Neural cell (in vitro differentiated cells): ENCODE results near the gene SLIT3. TPM values are rescaled to one million over a fixed set of nuclear protein-coding genes. Genes with fewer than 3 reads are reported as not detected.

ENCODE experiments used
- H2AFZ ChIP-seq: fragments of 200-600, 300-800 bp; sonication (generic), shearing (Covaris generic); 2 replicates; pipeline ENCODE4 v1.6.0; 2014; ENCODE audit warnings: low read depth, mild to moderate bottlenecking, antibody characterized with exemption, low read length, moderate library complexity
- H3F3A ChIP-seq: fragments of 200-600 bp; shearing (Covaris generic); 2 replicates; pipeline ENCODE4 v1.6.1; 2016; ENCODE audit warnings: mild to moderate bottlenecking, moderate library complexity, mixed read lengths, antibody characterized with exemption, low read length; ENCODE audit not compliant: insufficient read depth, poor library complexity, severe bottlenecking
- H3K27ac ChIP-seq: fragments of 200-600, 300-800 bp; sonication (generic), shearing (Covaris generic); 2 replicates; pipeline ENCODE4 v1.5.1; 2014; ENCODE audit warnings: mild to moderate bottlenecking, low read length, moderate library complexity
- H3K27me3 ChIP-seq: fragments of 300-800, 200-600 bp; sonication (generic), shearing (Covaris generic); 2 replicates; pipeline ENCODE4 v1.6.0; 2014; ENCODE audit warnings: mild to moderate bottlenecking, low read depth, low read length, moderate library complexity; ENCODE audit not compliant: insufficient read depth
- H3K36me3 ChIP-seq: fragments of 300-800, 200-600 bp; sonication (generic), shearing (Covaris generic); 2 replicates; pipeline ENCODE4 v1.5.1; 2014; ENCODE audit warnings: mild to moderate bottlenecking, antibody characterized with exemption, low read length, moderate library complexity; ENCODE audit not compliant: insufficient read depth
- H3K4me2 ChIP-seq: fragments of 300-800, 200-600 bp; sonication (generic), shearing (Covaris generic); 2 replicates; pipeline ENCODE4 v1.6.0; 2014; ENCODE audit warnings: mild to moderate bottlenecking, low read length
- H3K4me3 ChIP-seq: fragments of 300-800, 200-600 bp; sonication (generic), shearing (Covaris generic); 2 replicates; pipeline ENCODE4 v1.5.1; 2014; ENCODE audit warnings: mild to moderate bottlenecking, low read length, moderate library complexity
- H3K79me2 ChIP-seq: fragments of 200-600 bp; shearing (Covaris generic); replicated peaks from 2 replicates; pipeline ENCODE4 v1.6.0; 2014; ENCODE audit warnings: mild to moderate bottlenecking, low read length, moderate library complexity; ENCODE audit not compliant: insufficient read depth
- H3K9ac ChIP-seq: fragments of 300-800, 200-600 bp; sonication (generic), shearing (Covaris generic); 2 replicates; pipeline ENCODE4 v1.6.1; 2016; ENCODE audit warnings: mild to moderate bottlenecking, low read length, mixed read lengths
- H3K9me2 ChIP-seq: fragments of 200-600 bp; shearing (Covaris generic); 2 replicates; pipeline ENCODE4 v1.6.1; 2016; ENCODE audit warnings: mild to moderate bottlenecking, low read length, mixed read lengths; ENCODE audit not compliant: insufficient read depth
- H3K9me3 ChIP-seq: fragments of 200-600, 300-800 bp; sonication (generic), shearing (Covaris generic); 2 replicates; pipeline ENCODE4 v1.6.1; 2016; ENCODE audit warnings: mild to moderate bottlenecking, mixed run types, low read length, moderate library complexity, mixed read lengths
- H4K20me1 ChIP-seq: fragments of 200-600 bp; shearing (Covaris generic); 2 replicates; pipeline ENCODE4 v1.6.1; 2016; ENCODE audit warnings: mild to moderate bottlenecking, mixed run types; ENCODE audit not compliant: insufficient read depth
- EP300 ChIP-seq: fragments of 450-650 bp; conservative IDR thresholded peaks from 2 replicates; pipeline ENCODE4 v1.6.1; 2014; ENCODE audit warnings: antibody characterized with exemption, mild to moderate bottlenecking, moderate library complexity; ENCODE audit not compliant: poor library complexity, severe bottlenecking
- EZH2 ChIP-seq: fragments of 200-600, 300-800 bp; shearing (Covaris generic), sonication (generic); IDR thresholded peaks from 2 replicates; pipeline ENCODE4 v1.6.1; 2014; ENCODE audit warnings: antibody characterized with exemption, low read length, borderline replicate concordance, mild to moderate bottlenecking; ENCODE audit not compliant: insufficient read depth, poor library complexity, severe bottlenecking
- MXI1 ChIP-seq: fragments of 450-650 bp; conservative IDR thresholded peaks from 2 replicates; pipeline ENCODE4 v1.6.1; 2014; ENCODE audit warnings: antibody characterized with exemption, mild to moderate bottlenecking; ENCODE audit not compliant: poor library complexity, severe bottlenecking
- POLR2AphosphoS5 ChIP-seq: IDR thresholded peaks from 2 replicates; pipeline ENCODE4 v1.6.1; 2012
- RAD21 ChIP-seq: fragments of 450-650 bp; conservative IDR thresholded peaks from 2 replicates; pipeline ENCODE4 v1.6.1; 2014; ENCODE audit warnings: antibody characterized with exemption, mild to moderate bottlenecking, moderate library complexity
- SMC3 ChIP-seq: fragments of 450-650 bp; conservative IDR thresholded peaks from 2 replicates; pipeline ENCODE4 v1.6.1; 2014; ENCODE audit warnings: antibody characterized with exemption, mild to moderate bottlenecking, moderate library complexity; ENCODE audit not compliant: poor library complexity
- TAF1 ChIP-seq: IDR thresholded peaks from 2 replicates; pipeline ENCODE4 v1.6.1; 2012; ENCODE audit warnings: low read depth
- polyA plus RNA-seq: library from polyadenylated mRNA; depleted of rRNA; stranded (reverse); fragments of >200 nt; gene quantifications from 2 replicates; pipeline ENCODE4 v1.2.3, GENCODE V29; 2014
- TF ChIP-seq, protein P1 (sequence below): IDR thresholded peaks from 2 replicates; pipeline ENCODE4 v1.6.1; 2012; ENCODE audit warnings: borderline replicate concordance
- TF ChIP-seq, protein P2 (sequence below): fragments of 450-650 bp; IDR thresholded peaks from 2 replicates; pipeline ENCODE4 v1.5.1; 2014; ENCODE audit warnings: antibody characterized with exemption, mild to moderate bottlenecking, moderate library complexity; ENCODE audit not compliant: poor library complexity, severe bottlenecking

SLIT3 gene
- polyA plus RNA-seq, 1 donor from 2014 or later, result 1.2 TPM

DNA sequence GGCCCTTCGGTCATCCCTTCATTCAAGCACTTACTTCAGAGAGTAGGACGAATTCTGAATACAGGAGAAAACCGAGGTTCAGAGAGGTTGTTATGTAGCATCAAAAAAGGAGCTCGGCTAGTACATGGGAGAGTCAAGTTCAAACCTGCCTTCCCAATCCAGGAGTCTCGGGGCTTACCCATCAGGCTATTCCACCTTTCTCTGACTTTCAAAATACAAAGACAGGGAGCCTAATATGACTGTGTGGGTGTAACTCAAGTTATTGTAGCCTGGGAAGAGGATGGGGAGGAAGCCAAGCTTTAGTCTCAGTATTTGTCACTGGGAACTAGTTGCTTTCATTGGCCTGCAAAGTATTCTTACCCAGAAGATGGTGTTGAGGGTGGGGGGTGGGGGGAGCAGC is 447.0 kb downstream of the SLIT3 start:
- Histone ChIP-seq H3K79me2 (no peaks in the 10 kb centered on the region), H3K36me3 (no peaks in the 10 kb centered on the region), H3K27ac (no peak overlapping the region), H3F3A (no peaks in the 10 kb centered on the region), H3K27me3 (no peaks in the 10 kb centered on the region), H3K9me3 (no peaks in the 10 kb centered on the region), H3K4me2 (no peak overlapping the region), H2AFZ (no peak overlapping the region), H4K20me1 (no peaks in the 10 kb centered on the region), H3K9ac (no peak overlapping the region), H3K4me3 (no peak overlapping the region), H3K9me2 (no peaks in the 10 kb centered on the region)
- TF ChIP-seq POLR2AphosphoS5 (no peak), MXI1 (no peak), EP300 (no peak)

DNA sequence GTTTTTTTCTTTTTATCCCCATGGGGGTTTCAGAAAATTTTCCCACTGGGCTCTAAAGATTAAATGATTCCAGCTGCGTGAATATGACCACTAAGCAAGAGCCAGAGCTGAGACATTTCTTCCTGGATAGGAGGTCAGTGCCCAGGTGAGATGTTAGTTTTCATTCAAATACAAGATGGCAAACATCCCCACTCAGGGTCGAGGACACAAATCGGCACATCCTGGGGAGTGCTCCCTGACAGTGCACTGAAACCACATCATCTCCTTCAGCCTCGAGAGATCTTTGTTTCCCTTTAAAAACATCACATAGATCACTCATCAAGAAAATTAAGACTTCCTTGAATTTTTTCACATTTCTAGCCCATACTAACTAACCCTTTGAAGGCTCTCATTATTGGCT is 448.6 kb downstream of the SLIT3 start:
- H3K9ac ChIP-seq, result no peak overlapping the region
- no peaks in the 10 kb centered on the region for H3K9me3 ChIP-seq
- no peak overlapping the region for H3K27ac ChIP-seq
- no peaks in the 10 kb centered on the region for H3K9me2 ChIP-seq
- H4K20me1 ChIP-seq, result no peaks in the 10 kb centered on the region
- no peaks in the 10 kb centered on the region for H3K36me3 ChIP-seq
- H3K27me3 ChIP-seq, result no peaks in the 10 kb centered on the region
- H3K4me3 ChIP-seq, result no peak overlapping the region
- no peaks in the 10 kb centered on the region for H3K79me2 ChIP-seq
- no peak overlapping the region for H3K4me2 ChIP-seq
- TF ChIP-seq, protein P1, sequence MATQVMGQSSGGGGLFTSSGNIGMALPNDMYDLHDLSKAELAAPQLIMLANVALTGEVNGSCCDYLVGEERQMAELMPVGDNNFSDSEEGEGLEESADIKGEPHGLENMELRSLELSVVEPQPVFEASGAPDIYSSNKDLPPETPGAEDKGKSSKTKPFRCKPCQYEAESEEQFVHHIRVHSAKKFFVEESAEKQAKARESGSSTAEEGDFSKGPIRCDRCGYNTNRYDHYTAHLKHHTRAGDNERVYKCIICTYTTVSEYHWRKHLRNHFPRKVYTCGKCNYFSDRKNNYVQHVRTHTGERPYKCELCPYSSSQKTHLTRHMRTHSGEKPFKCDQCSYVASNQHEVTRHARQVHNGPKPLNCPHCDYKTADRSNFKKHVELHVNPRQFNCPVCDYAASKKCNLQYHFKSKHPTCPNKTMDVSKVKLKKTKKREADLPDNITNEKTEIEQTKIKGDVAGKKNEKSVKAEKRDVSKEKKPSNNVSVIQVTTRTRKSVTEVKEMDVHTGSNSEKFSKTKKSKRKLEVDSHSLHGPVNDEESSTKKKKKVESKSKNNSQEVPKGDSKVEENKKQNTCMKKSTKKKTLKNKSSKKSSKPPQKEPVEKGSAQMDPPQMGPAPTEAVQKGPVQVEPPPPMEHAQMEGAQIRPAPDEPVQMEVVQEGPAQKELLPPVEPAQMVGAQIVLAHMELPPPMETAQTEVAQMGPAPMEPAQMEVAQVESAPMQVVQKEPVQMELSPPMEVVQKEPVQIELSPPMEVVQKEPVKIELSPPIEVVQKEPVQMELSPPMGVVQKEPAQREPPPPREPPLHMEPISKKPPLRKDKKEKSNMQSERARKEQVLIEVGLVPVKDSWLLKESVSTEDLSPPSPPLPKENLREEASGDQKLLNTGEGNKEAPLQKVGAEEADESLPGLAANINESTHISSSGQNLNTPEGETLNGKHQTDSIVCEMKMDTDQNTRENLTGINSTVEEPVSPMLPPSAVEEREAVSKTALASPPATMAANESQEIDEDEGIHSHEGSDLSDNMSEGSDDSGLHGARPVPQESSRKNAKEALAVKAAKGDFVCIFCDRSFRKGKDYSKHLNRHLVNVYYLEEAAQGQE, result no peak
- TF ChIP-seq, protein P2, sequence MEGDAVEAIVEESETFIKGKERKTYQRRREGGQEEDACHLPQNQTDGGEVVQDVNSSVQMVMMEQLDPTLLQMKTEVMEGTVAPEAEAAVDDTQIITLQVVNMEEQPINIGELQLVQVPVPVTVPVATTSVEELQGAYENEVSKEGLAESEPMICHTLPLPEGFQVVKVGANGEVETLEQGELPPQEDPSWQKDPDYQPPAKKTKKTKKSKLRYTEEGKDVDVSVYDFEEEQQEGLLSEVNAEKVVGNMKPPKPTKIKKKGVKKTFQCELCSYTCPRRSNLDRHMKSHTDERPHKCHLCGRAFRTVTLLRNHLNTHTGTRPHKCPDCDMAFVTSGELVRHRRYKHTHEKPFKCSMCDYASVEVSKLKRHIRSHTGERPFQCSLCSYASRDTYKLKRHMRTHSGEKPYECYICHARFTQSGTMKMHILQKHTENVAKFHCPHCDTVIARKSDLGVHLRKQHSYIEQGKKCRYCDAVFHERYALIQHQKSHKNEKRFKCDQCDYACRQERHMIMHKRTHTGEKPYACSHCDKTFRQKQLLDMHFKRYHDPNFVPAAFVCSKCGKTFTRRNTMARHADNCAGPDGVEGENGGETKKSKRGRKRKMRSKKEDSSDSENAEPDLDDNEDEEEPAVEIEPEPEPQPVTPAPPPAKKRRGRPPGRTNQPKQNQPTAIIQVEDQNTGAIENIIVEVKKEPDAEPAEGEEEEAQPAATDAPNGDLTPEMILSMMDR, result no peak
- TF ChIP-seq SMC3 (no peak), RAD21 (no peak), TAF1 (no peak), EP300 (no peak), MXI1 (no peak), POLR2AphosphoS5 (no peak), EZH2 (no peak)
- H3F3A ChIP-seq, result no peaks in the 10 kb centered on the region
- no peak overlapping the region for H2AFZ ChIP-seq

DNA sequence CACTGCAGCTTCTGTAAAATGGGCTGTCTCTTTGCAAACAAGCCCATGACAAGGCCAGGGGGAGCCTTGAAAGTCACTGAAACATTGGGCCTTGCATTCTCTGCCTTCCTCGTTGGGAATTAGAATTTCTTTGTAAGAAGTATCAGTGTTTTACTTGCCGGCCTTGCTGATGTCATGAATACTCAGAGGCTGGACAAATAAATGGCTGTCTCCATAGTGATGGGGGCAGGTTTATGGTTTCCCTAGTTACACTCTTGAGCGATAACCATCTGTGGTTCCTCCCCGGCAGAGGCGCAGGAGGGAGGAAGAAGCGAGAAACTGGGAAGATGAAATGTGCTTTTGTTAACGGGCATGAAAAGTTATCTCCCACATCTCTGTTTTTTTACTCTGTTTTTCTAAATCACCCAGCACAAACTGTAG is 449.0 kb downstream of the SLIT3 start:
- Histone ChIP-seq H3K9me2 (no peaks in the 10 kb centered on the region), H3K27ac (no peak overlapping the region), H3K4me3 (no peak overlapping the region), H3K9ac (no peak overlapping the region), H3K79me2 (no peaks in the 10 kb centered on the region), H3F3A (no peaks in the 10 kb centered on the region), H4K20me1 (no peaks in the 10 kb centered on the region), H3K9me3 (no peaks in the 10 kb centered on the region), H3K36me3 (no peaks in the 10 kb centered on the region), H2AFZ (no peak overlapping the region), H3K27me3 (no peaks in the 10 kb centered on the region), H3K4me2 (no peak overlapping the region)
- no peak for TF ChIP-seq RAD21
- TF ChIP-seq POLR2AphosphoS5, result no peak
- TF ChIP-seq, protein P2, result no peak
- no peak for TF ChIP-seq EZH2
- no peak for TF ChIP-seq MXI1
- no peak for TF ChIP-seq TAF1
- no peak for TF ChIP-seq SMC3
- no peak for TF ChIP-seq EP300
- TF ChIP-seq, protein P1, result no peak
